Inferior parietal cortex (tissue), 1 donor: Measurements from ENCODE around the gene SBNO1.
"Not testable (repeated sequence)": the region's sequence is repeated elsewhere in the genome, so short reads cannot be mapped to it uniquely, and the experiment has no call there.

ENCODE experiments used
- DNase-seq: peaks from one replicate; pipeline ENCODE4 v3.0.0-alpha.2; 2016; ENCODE audit errors: extremely low spot score

Gene SBNO1

GRCh38 chr12:123270214-123271000 is 94.2 kb downstream of the SBNO1 start:
- no peak for DNase-seq

GRCh38 chr12:123269896-123270213 is 94.8 kb downstream of the SBNO1 start:
- DNase-seq, result no peak

- peak; percentile 72 for DNase-seq
Measured at GRCh38 chr12:123269395-123269892, 95.2 kb downstream of the SBNO1 start.

- no peak for DNase-seq
Measured at GRCh38 chr12:123268850-123269249, 95.8 kb downstream of the SBNO1 start.

GRCh38 chr12:123267991-123268843 is 96.4 kb downstream of the SBNO1 start:
- DNase-seq, result peak; percentile 51

GRCh38 chr12:123267335-123267920 is 97.2 kb downstream of the SBNO1 start:
- DNase-seq, result no peak

- no peak for DNase-seq
Measured at GRCh38 chr12:123266679-123267277, 97.9 kb downstream of the SBNO1 start.

- DNase-seq, result no peak
Measured at GRCh38 chr12:123265851-123266678, 98.6 kb downstream of the SBNO1 start.

GRCh38 chr12:123264642-123265041 is 100.0 kb downstream of the SBNO1 start:
- DNase-seq, result no peak

- no peak for DNase-seq
Measured at GRCh38 chr12:123263196-123263817, 101.3 kb downstream of the SBNO1 start.

- DNase-seq, result no peak
Measured at GRCh38 chr12:123261196-123261595, 103.5 kb downstream of the SBNO1 start.

- DNase-seq, result no peak
Measured at GRCh38 chr12:123260081-123260480, 104.6 kb downstream of the SBNO1 start.

GRCh38 chr12:123258593-123258992 is 106.1 kb downstream of the SBNO1 start:
- DNase-seq, result no peak

GRCh38 chr12:123254853-123255446 is 109.7 kb downstream of the SBNO1 start:
- no peak for DNase-seq

GRCh38 chr12:123253641-123254459 is 110.8 kb downstream of the SBNO1 start:
- DNase-seq, result peak; percentile 48

GRCh38 chr12:123252365-123252764 is 112.3 kb downstream of the SBNO1 start:
- DNase-seq, result not testable (repeated sequence)

- DNase-seq, result no peak
Measured at GRCh38 chr12:123251403-123252076, 113.1 kb downstream of the SBNO1 start.

- DNase-seq, result no peak
Measured at GRCh38 chr12:123250471-123251383, 113.9 kb downstream of the SBNO1 start.
